ENCODE results near the gene ST6GALNAC2. TPM values are rescaled to one million over a fixed set of nuclear protein-coding genes. Genes with fewer than 3 reads are reported as not detected.
A peak's percentile ranks its signal among the peaks of the same experiment; 100 is the strongest.

Gene ST6GALNAC2
- total and polyA plus RNA-seq, 10 of the 15 experiments (the other 5 are each of a cell fraction or from before 2014, with no cell fraction given), result 0.08 to 0.41 (median 0.23) TPM; not detected in 6

GRCh38 chr17:76593959-76594358, 8.3 kb upstream of the ST6GALNAC2 start:
- Histone ChIP-seq H3K27ac (ENCODE audit: control insufficient read depth, insufficient read depth) (no peak overlapping the region), H3K79me2 (ENCODE audit: control insufficient read depth, insufficient read depth, low read length) (no peaks in the 10 kb centered on the region), H3K9me3 (replicated peaks; ENCODE audit: control insufficient read depth, insufficient read depth, low read length) (no peaks in the 10 kb centered on the region), H4K20me1 (ENCODE audit: control insufficient read depth, insufficient read depth) (no peaks in the 10 kb centered on the region), H3K9ac (ENCODE audit: control insufficient read depth, insufficient read depth, low read length) (no peak overlapping the region), H3K4me1 (ENCODE audit: control insufficient read depth, insufficient read depth, low read length) (no peaks in the 10 kb centered on the region), H3K36me3 (ENCODE audit: control insufficient read depth in 2 of 2, insufficient read depth in 2 of 2, low read length in 1 of 2) (no peaks in the 10 kb centered on the region), H3K4me3 (no peak overlapping the region), H2AFZ (ENCODE audit: control insufficient read depth, low read depth, low read length) (no peak overlapping the region), H3K4me2 (ENCODE audit: control insufficient read depth, insufficient read depth) (no peak overlapping the region), H3K27me3 (replicated peaks in 1 of 2; ENCODE audit: control insufficient read depth in 2 of 2, insufficient read depth in 2 of 2, low read length in 1 of 2) (no peaks in the 10 kb centered on the region)
- ATAC-seq (no peak), FAIRE-seq (no peak), DNase-seq (ENCODE audit: low read depth, low spot score) (no peak)
- 39% methylated on average over 4 of the region's 4 CpGs for WGBS (ENCODE audit: insufficient coverage, insufficient replicate concordance, low lambda C conversion rate, missing lambda C conversion rate)
- ChIA-PET POLR2A (no interaction called here), SMC1A (ENCODE audit: uncharacterized antibody, unreplicated experiment) (interaction anchor here (1.2 to 1.9 kb wide), 3 partner anchors 17 to 88 kb away, joined by 3 to 6 read pairs (median 4); no protein-coding TSS in a partner anchor), RAD21 (ENCODE audit: unreplicated experiment) (interaction anchor here (1.6 kb wide), 1 partner anchor 65 kb away, joined by 4 read pairs; no protein-coding TSS in a partner anchor), CTCF (interaction anchor here (0.6 to 2.1 kb wide), 11 partner anchors 10 to 199 kb away, joined by 3 to 6 read pairs (median 4); no protein-coding TSS in a partner anchor)
- no TSS peak for BruUV-seq (replicated peaks)
- intact Hi-C loops (cut with micrococcal nuclease; ENCODE audit: unreplicated experiment), result no loop called here
- TF ChIP-seq LARP7 (IDR thresholded peaks at IDR 0.05) (no peak), CTCF (IDR thresholded peaks at IDR 0.05 in 2 of 3, conservative IDR thresholded peaks at IDR 0.05 in 1 of 3; ENCODE audit: control insufficient read depth in 2 of 3, extremely low read depth in 1 of 3, insufficient read depth in 1 of 3, low read depth in 3 of 3, low read length in 3 of 3) (peak in 2 of 3 experiments; percentile 8 to 20; a peak in 2 of 6 replicates)
- in situ Hi-C loops (cut with MboI), result no loop called here

DNA sequence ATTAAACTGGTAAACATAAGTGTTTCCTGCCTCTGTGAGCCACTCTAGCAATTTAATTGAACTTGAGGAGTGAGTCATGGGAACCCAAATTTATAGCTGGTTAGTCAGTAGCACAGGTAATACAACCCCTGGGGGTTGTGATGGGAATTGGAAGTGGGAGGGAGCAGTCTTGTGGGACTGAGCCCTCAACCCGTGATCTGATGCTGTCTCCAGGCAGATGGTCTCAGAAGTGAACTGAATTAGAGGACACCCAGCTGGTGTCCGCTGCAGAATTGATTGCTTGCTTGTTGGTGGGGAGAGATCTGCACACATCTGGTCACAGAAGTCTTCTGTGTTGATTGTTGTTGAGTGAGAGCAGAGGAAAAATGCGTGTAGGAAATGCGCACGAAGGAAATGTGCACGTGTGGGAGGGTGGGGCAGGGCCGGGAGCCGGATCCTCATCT, 7.7 kb upstream of the ST6GALNAC2 start:
- TF ChIP-seq FOXK2 (IDR thresholded peaks at IDR 0.05) (no peak), RAD21 (IDR thresholded peaks at IDR 0.05; ENCODE audit: insufficient read depth, low read depth, low read length) (no peak), SPI1 (IDR thresholded peaks at IDR 0.05; ENCODE audit: borderline replicate concordance, insufficient read depth, low read depth, low read length) (no peak), ZSCAN29 (IDR thresholded peaks at IDR 0.05) (no peak), KAT2A (conservative IDR thresholded peaks at IDR 0.05; ENCODE audit: control insufficient read depth, low read depth, low read length) (no peak)
- TF ChIP-seq, protein P1, sequence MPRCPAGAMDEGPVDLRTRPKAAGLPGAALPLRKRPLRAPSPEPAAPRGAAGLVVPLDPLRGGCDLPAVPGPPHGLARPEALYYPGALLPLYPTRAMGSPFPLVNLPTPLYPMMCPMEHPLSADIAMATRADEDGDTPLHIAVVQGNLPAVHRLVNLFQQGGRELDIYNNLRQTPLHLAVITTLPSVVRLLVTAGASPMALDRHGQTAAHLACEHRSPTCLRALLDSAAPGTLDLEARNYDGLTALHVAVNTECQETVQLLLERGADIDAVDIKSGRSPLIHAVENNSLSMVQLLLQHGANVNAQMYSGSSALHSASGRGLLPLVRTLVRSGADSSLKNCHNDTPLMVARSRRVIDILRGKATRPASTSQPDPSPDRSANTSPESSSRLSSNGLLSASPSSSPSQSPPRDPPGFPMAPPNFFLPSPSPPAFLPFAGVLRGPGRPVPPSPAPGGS (IDR thresholded peaks at IDR 0.05; ENCODE audit: borderline replicate concordance, insufficient read depth, low read depth, low read length, poor library complexity, severe bottlenecking), result no peak
- TF ChIP-seq, protein P2, sequence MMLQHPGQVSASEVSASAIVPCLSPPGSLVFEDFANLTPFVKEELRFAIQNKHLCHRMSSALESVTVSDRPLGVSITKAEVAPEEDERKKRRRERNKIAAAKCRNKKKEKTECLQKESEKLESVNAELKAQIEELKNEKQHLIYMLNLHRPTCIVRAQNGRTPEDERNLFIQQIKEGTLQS (IDR thresholded peaks at IDR 0.05; ENCODE audit: borderline replicate concordance, extremely low read depth, low read depth, low read length), result no peak
- CTCF ChIA-PET, result interaction anchor here (1.1 to 2.1 kb wide), 8 partner anchors 9 to 70 kb away, joined by 3 to 5 read pairs (median 4); no protein-coding TSS in a partner anchor
- 61% methylated on average over 8 of the region's 8 CpGs for WGBS (ENCODE audit: insufficient coverage, insufficient replicate concordance, low lambda C conversion rate, missing lambda C conversion rate)
- Histone ChIP-seq H3K4me1 (ENCODE audit: control insufficient read depth, insufficient read depth, low read length) (no peaks in the 10 kb centered on the region), H3K9ac (ENCODE audit: control insufficient read depth, insufficient read depth, low read length) (no peak overlapping the region), H3K79me2 (ENCODE audit: control insufficient read depth, insufficient read depth, low read length) (no peaks in the 10 kb centered on the region), H3K4me3 (no peak overlapping the region), H3K36me3 (ENCODE audit: control insufficient read depth in 2 of 2, insufficient read depth in 2 of 2, low read length in 1 of 2) (no peaks in the 10 kb centered on the region), H3K27ac (ENCODE audit: control insufficient read depth, insufficient read depth) (no peak overlapping the region), H3K27me3 (replicated peaks in 1 of 2; ENCODE audit: control insufficient read depth in 2 of 2, insufficient read depth in 2 of 2, low read length in 1 of 2) (no peaks in the 10 kb centered on the region), H3K4me2 (ENCODE audit: control insufficient read depth, insufficient read depth) (no peak overlapping the region), H3K9me3 (replicated peaks; ENCODE audit: control insufficient read depth, insufficient read depth, low read length) (no peaks in the 10 kb centered on the region), H2AFZ (ENCODE audit: control insufficient read depth, low read depth, low read length) (no peak overlapping the region), H4K20me1 (ENCODE audit: control insufficient read depth, insufficient read depth) (no peaks in the 10 kb centered on the region)
- in situ Hi-C loops (cut with MboI), result no loop called here
- POLR2A ChIA-PET, result no interaction called here
- no peak for ATAC-seq
- intact Hi-C loops (cut with micrococcal nuclease; ENCODE audit: unreplicated experiment), result no loop called here
- no peak for DNase-seq (ENCODE audit: low read depth, low spot score)
- no TSS peak for BruUV-seq (replicated peaks)
- SMC1A ChIA-PET (ENCODE audit: uncharacterized antibody, unreplicated experiment), result interaction anchor here (1.2 to 1.9 kb wide), 3 partner anchors 18 to 88 kb away, joined by 3 to 6 read pairs (median 4); no protein-coding TSS in a partner anchor
- RAD21 ChIA-PET (ENCODE audit: unreplicated experiment), result no interaction called here
- no peak for FAIRE-seq

All from GM12878 (cell line).